ENCODE measurements around the gene IPO5. TPM values are rescaled to one million over a fixed set of nuclear protein-coding genes. Genes with fewer than 3 reads are reported as not detected.

Gene IPO5
- total and polyA plus RNA-seq, 2 of the 4 experiments (the other 2 are of a cell fraction): 89.2 to 270 TPM

GRCh38 chr13:97974773-97975172 lies 21.3 kb downstream of the IPO5 start:
- Histone ChIP-seq H2AK9ac (replicated peaks; ENCODE audit: low read depth, low read length, poor library complexity) (no peak overlapping the region), H3K18ac (ENCODE audit: low read depth, low read length) (no peak overlapping the region), H3K79me1 (ENCODE audit: low read depth in 1 of 2, low read length in 2 of 2) (peaks cover 0 to 7% of the 10 kb centered on the region in 2 experiments; a peak in 2 of 4 replicates), H3K56ac (ENCODE audit: extremely low read depth, insufficient read depth, low read length) (no peak overlapping the region), H3K4me2 (ENCODE audit: low read depth, low read length) (no peak overlapping the region), H2BK5ac (ENCODE audit: low read depth, low read length, poor library complexity, severe bottlenecking) (no peak overlapping the region), H4K5ac (ENCODE audit: low read depth, low read length) (no peak overlapping the region), H2BK120ac (ENCODE audit: low read depth, low read length) (no peak overlapping the region), H4K91ac (ENCODE audit: insufficient read depth, low read depth, low read length) (no peak overlapping the region), H3K4me3 (ENCODE audit: insufficient read depth, low read depth, low read length) (no peak overlapping the region), H3K27ac (ENCODE audit: insufficient read depth, low read length) (no peak overlapping the region), H3K23ac (ENCODE audit: low read depth, low read length) (no peak overlapping the region), H4K8ac (ENCODE audit: low read depth in 2 of 2, low read length in 2 of 2) (peak overlapping the region in 1 of 2 experiments; percentile 66; a peak in 2 of 4 replicates), H3K36me3 (ENCODE audit: control insufficient read depth, insufficient read depth, low read length) (no peaks in the 10 kb centered on the region), H3K9me3 (ENCODE audit: control insufficient read depth, insufficient read depth, low read length) (no peaks in the 10 kb centered on the region), H2AFZ (replicated peaks; ENCODE audit: low read length, poor library complexity) (no peak overlapping the region), H3K4me1 (ENCODE audit: control insufficient read depth, insufficient read depth, low read length) (peaks cover 4% of the 10 kb centered on the region; the same call in 1 of the 2 replicates), H2AK5ac (ENCODE audit: low read depth, low read length) (no peak overlapping the region), H3K4ac (ENCODE audit: low read depth, low read length) (no peak overlapping the region), H2BK20ac (ENCODE audit: low read depth, low read length) (no peak overlapping the region), H2BK15ac (ENCODE audit: low read depth, low read length) (no peak overlapping the region), H3K27me3 (ENCODE audit: control insufficient read depth, insufficient read depth, low read length) (no peaks in the 10 kb centered on the region), H3K9me1 (ENCODE audit: insufficient read depth, low read length) (no peaks in the 10 kb centered on the region), H4K20me1 (ENCODE audit: insufficient read depth, low read length) (no peaks in the 10 kb centered on the region), H3K9ac (ENCODE audit: low read depth, low read length) (no peak overlapping the region), H3K14ac (replicated peaks; ENCODE audit: low read depth, low read length) (no peak overlapping the region)
- in situ Hi-C loops (cut with MboI; ENCODE audit: low sequenced_read_pairs): no loop called here
- intact Hi-C loops (cut with micrococcal nuclease): loop anchor here (10.0 kb wide), 1 partner anchor 90 kb away; no protein-coding TSS in a partner anchor
- POLR2A ChIA-PET (ENCODE audit: unreplicated experiment): no interaction called here
- TF ChIP-seq, protein P1, sequence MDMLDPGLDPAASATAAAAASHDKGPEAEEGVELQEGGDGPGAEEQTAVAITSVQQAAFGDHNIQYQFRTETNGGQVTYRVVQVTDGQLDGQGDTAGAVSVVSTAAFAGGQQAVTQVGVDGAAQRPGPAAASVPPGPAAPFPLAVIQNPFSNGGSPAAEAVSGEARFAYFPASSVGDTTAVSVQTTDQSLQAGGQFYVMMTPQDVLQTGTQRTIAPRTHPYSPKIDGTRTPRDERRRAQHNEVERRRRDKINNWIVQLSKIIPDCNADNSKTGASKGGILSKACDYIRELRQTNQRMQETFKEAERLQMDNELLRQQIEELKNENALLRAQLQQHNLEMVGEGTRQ (IDR thresholded peaks at IDR 0.05; ENCODE audit: low read depth, low read length): no peak
- TF ChIP-seq BHLHE40 (IDR thresholded peaks at IDR 0.05; ENCODE audit: low read depth, low read length): no peak
- no peak for TF ChIP-seq NFE2L2 (IDR thresholded peaks at IDR 0.05; ENCODE audit: low read depth, low read length)
- no peak for TF ChIP-seq MXI1 (IDR thresholded peaks at IDR 0.05; ENCODE audit: borderline replicate concordance, low read depth, low read length)
- TF ChIP-seq, protein P2, sequence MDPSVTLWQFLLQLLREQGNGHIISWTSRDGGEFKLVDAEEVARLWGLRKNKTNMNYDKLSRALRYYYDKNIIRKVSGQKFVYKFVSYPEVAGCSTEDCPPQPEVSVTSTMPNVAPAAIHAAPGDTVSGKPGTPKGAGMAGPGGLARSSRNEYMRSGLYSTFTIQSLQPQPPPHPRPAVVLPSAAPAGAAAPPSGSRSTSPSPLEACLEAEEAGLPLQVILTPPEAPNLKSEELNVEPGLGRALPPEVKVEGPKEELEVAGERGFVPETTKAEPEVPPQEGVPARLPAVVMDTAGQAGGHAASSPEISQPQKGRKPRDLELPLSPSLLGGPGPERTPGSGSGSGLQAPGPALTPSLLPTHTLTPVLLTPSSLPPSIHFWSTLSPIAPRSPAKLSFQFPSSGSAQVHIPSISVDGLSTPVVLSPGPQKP (IDR thresholded peaks at IDR 0.05; ENCODE audit: borderline replicate concordance, low read depth, low read length): no peak
- TF ChIP-seq POLR2A (IDR thresholded peaks at IDR 0.05; ENCODE audit: low read depth, low read length): no peak
- no peak for TF ChIP-seq MAZ (IDR thresholded peaks at IDR 0.05; ENCODE audit: borderline replicate concordance, low read depth, low read length)
- no peak for TF ChIP-seq MAFK (IDR thresholded peaks at IDR 0.05; ENCODE audit: low read depth, low read length)
- TF ChIP-seq CEBPB (IDR thresholded peaks at IDR 0.05; ENCODE audit: low read depth, low read length): no peak
- no peak for TF ChIP-seq CHD1 (IDR thresholded peaks at IDR 0.05; ENCODE audit: low read depth, low read length)
- no peak for DNase-seq
- 25% methylated on average over 1 of the region's 2 CpGs; no CpG with 5 or more reads in 1 of the 2 experiments for WGBS, 2 experiments (ENCODE audit: extremely low coverage in 2 of 2, insufficient read length in 1 of 2)
- no TSS peak for BruUV-seq (replicated peaks)
- CTCF ChIA-PET: no interaction called here
- dilution Hi-C loops (cut with HindIII; ENCODE audit: low sequenced_read_pairs, unreplicated experiment): no loop called here
- no peak for ATAC-seq (ENCODE audit: low read depth)

Data from IMR-90 (cell line).